Neuronal stem cell (in vitro differentiated cells): Measurements from ENCODE around the gene BMP8B.
A peak's percentile ranks its signal among the peaks of the same experiment; 100 is the strongest.
"Not testable (repeated sequence)": the region's sequence is repeated elsewhere in the genome, so short reads cannot be mapped to it uniquely, and the experiment has no call there.

Source experiments
- DNase-seq: peaks from one replicate; pipeline ENCODE4 v3.0.0-alpha.2; 2013; ENCODE audit warnings: low spot score
- H2AFZ ChIP-seq: one replicate; pipeline ENCODE4 v1.6.1; 2013; ENCODE audit warnings: mild to moderate bottlenecking, low read length, inconsistent platforms
- H2AK5ac ChIP-seq: 2 replicates; pipeline ENCODE4 v1.6.1; 2013; ENCODE audit warnings: low read depth, mild to moderate bottlenecking, inconsistent platforms, low read length, moderate library complexity, mixed read lengths
- H2BK120ac ChIP-seq: 2 replicates; pipeline ENCODE4 v1.6.1; 2013; ENCODE audit warnings: low read depth, mild to moderate bottlenecking, inconsistent platforms, low read length, moderate library complexity, mixed read lengths
- H2BK12ac ChIP-seq: one replicate; pipeline ENCODE4 v1.6.1; 2013; ENCODE audit warnings: low read length, inconsistent platforms
- H2BK15ac ChIP-seq: 2 replicates; pipeline ENCODE4 v1.6.1; 2013; ENCODE audit warnings: mild to moderate bottlenecking, low read length, inconsistent platforms, mixed read lengths
- H2BK5ac ChIP-seq: one replicate; pipeline ENCODE4 v1.6.1; 2013; ENCODE audit warnings: inconsistent platforms, mild to moderate bottlenecking, low read length, moderate library complexity
- H3K14ac ChIP-seq: one replicate; pipeline ENCODE4 v1.6.1; 2013; ENCODE audit warnings: low read length, inconsistent platforms
- H3K18ac ChIP-seq: 2 replicates; pipeline ENCODE4 v1.6.1; 2013; ENCODE audit warnings: low read length, inconsistent platforms
- H3K23ac ChIP-seq: 2 replicates; pipeline ENCODE4 v1.6.1; 2013; ENCODE audit warnings: low read depth, mild to moderate bottlenecking, mixed read lengths, low read length, inconsistent platforms; ENCODE audit not compliant: poor library complexity
- H3K27ac ChIP-seq: replicated peaks from 3 replicates; pipeline ENCODE4 v1.5.1; 2013; ENCODE audit warnings: low read length, inconsistent platforms
- H3K27me3 ChIP-seq, 3 experiments: 2 replicates each; pipeline ENCODE4 v1.6.1; 2013; ENCODE audit warnings: low read length in 3 of 3, mild to moderate bottlenecking in 2 of 3, inconsistent platforms in 1 of 3, low read depth in 1 of 3, mixed read lengths in 1 of 3, moderate library complexity in 1 of 3; ENCODE audit not compliant: control insufficient read depth in 3 of 3, insufficient read depth in 3 of 3
- H3K36me3 ChIP-seq, 2 donors: replicated peaks in 1 of 2; 2 replicates each; pipeline ENCODE4 v1.6.1; 2013; ENCODE audit warnings: low read length in 2 of 2; ENCODE audit not compliant: control insufficient read depth in 2 of 2, insufficient read depth in 2 of 2
- H3K4ac ChIP-seq: 2 replicates; pipeline ENCODE4 v1.6.1; 2013; ENCODE audit warnings: inconsistent platforms, mild to moderate bottlenecking, low read length, moderate library complexity
- H3K4me1 ChIP-seq, 2 donors: 1 replicate in 1 of 2; 2 replicates in 1 of 2; pipeline ENCODE4 v1.6.1; 2013; ENCODE audit warnings: low read length in 2 of 2, low read depth in 1 of 2; ENCODE audit not compliant: control insufficient read depth in 2 of 2, insufficient read depth in 1 of 2
- H3K4me2 ChIP-seq: one replicate; pipeline ENCODE4 v1.6.1; 2013; ENCODE audit warnings: mild to moderate bottlenecking, low read length, inconsistent platforms; ENCODE audit not compliant: insufficient read depth, poor library complexity, severe bottlenecking
- H3K4me3 ChIP-seq, 2 donors: 2 replicates each; pipeline ENCODE4 v1.5.1; 2013; ENCODE audit warnings: low read length in 2 of 2, mild to moderate bottlenecking in 2 of 2, inconsistent platforms in 1 of 2, moderate library complexity in 1 of 2
- H3K79me1 ChIP-seq: one replicate; pipeline ENCODE4 v1.6.1; 2013; ENCODE audit warnings: low read depth, mild to moderate bottlenecking, inconsistent platforms, low read length, moderate library complexity
- H3K9ac ChIP-seq: one replicate; pipeline ENCODE4 v1.6.1; 2013; ENCODE audit warnings: mild to moderate bottlenecking, low read depth, low read length, inconsistent platforms; ENCODE audit not compliant: poor library complexity
- H3K9me3 ChIP-seq, 2 donors: replicated peaks in 1 of 2; 2 replicates each; pipeline versions ENCODE3 to v1.6.1; 2013; ENCODE audit warnings: low read length in 2 of 2, mild to moderate bottlenecking in 2 of 2, inconsistent platforms in 1 of 2, low read depth in 1 of 2, mixed read lengths in 1 of 2, moderate library complexity in 1 of 2; ENCODE audit not compliant: control insufficient read depth in 2 of 2, insufficient read depth in 1 of 2
- H4K8ac ChIP-seq: one replicate; pipeline ENCODE4 v1.6.1; 2013; ENCODE audit warnings: low read depth, mild to moderate bottlenecking, inconsistent platforms, low read length, moderate library complexity
- H4K91ac ChIP-seq: one replicate; pipeline ENCODE4 v1.6.1; 2013; ENCODE audit warnings: low read length, low read depth, mild to moderate bottlenecking, inconsistent platforms; ENCODE audit not compliant: poor library complexity
- WGBS, 2 donors: extraction: QIAGEN DNeasy Blood & Tissue Kit; methylation state at CpG; one replicate each; pipeline ENCODE4 v1.1.7; 2013; ENCODE audit warnings: missing lambda C conversion rate in 2 of 2, mixed read lengths in 1 of 2; ENCODE audit not compliant: insufficient read length in 2 of 2, insufficient replicate concordance in 1 of 2; ENCODE audit errors: extremely low coverage in 2 of 2; 5-methylcytosine and 5-hydroxymethylcytosine counted together

The BMP8B gene

DNA sequence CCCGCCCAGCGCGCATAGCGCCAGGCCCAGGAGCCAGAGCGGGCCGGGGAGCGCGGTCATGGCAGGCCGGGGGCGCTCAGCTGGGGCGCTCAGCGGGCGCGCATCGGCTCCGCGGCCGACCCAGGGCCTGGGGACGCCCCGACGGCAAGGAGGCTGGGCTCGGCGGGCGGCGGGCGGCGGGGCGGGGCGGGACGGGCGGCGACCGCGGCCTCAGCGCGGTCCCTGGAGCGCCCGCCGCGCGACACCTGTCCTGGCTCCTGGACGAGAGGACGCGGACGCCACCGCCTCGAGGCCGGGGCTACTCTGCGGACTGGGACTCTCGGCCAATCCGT, 273 bp downstream of the BMP8B start:
- peaks cover 0 to 7% of the 10 kb centered on the region in 2 donors for H3K4me1 ChIP-seq
- peak overlapping the region; percentile 90 for H3K18ac ChIP-seq
- H3K9me3 ChIP-seq = no peaks in the 10 kb centered on the region
- H3K79me1 ChIP-seq = no peaks in the 10 kb centered on the region
- H3K9ac ChIP-seq = peak overlapping the region; percentile 60
- peak overlapping the region; percentile 39 to 73 for H3K4me3 ChIP-seq
- no CpG with 5 or more reads among the region's 51 CpGs for WGBS, 2 donors
- H2BK15ac ChIP-seq = no peak overlapping the region
- no peak overlapping the region for H2AK5ac ChIP-seq
- DNase-seq = no peak
- H2BK12ac ChIP-seq = peak overlapping the region; percentile 58
- peak overlapping the region; percentile 91 for H2AFZ ChIP-seq
- H3K14ac ChIP-seq = no peak overlapping the region
- no peak overlapping the region for H2BK5ac ChIP-seq
- no peak overlapping the region for H4K91ac ChIP-seq
- no peaks in the 10 kb centered on the region for H3K36me3 ChIP-seq
- no peak overlapping the region for H3K27ac ChIP-seq
- peaks cover 22 to 75% (median 31%) of the 10 kb centered on the region in 3 experiments for H3K27me3 ChIP-seq
- H2BK120ac ChIP-seq = no peak overlapping the region
- H4K8ac ChIP-seq = peak overlapping the region; percentile 65
- peak overlapping the region; percentile 96 for H3K4me2 ChIP-seq
- no peak overlapping the region for H3K4ac ChIP-seq
- H3K23ac ChIP-seq = peak overlapping the region; percentile 80

DNA sequence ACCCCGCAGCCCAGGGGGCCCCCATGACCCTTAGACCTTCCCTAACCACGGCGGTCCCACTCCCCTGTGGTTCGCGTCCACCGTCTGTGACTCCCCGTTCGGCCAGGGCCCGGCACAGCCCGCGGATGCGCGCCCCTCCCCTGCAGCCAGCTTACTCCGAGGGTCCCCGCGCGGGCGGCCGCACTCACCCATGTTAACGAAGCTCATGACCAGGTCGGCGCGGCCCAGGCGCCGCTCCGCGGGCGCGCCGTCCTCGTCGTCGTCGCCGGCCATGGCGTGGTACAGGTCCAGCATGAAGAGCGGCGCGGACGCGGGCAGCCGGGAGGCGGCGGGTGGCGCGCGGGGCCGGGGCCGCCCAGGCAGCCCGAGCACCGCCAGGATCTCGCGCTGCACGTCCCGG, 701 bp downstream of the BMP8B start:
- not testable (repeated sequence) for H2BK120ac ChIP-seq, H2BK12ac ChIP-seq, H2AFZ ChIP-seq, H3K4me3 ChIP-seq, H3K27ac ChIP-seq, H2BK5ac ChIP-seq, H4K8ac ChIP-seq, H4K91ac ChIP-seq, H3K4me1 ChIP-seq, H3K23ac ChIP-seq, DNase-seq, H3K79me1 ChIP-seq, H3K14ac ChIP-seq, H2BK15ac ChIP-seq, H2AK5ac ChIP-seq, H3K4ac ChIP-seq, H3K18ac ChIP-seq, H3K36me3 ChIP-seq, H3K9ac ChIP-seq, H3K9me3 ChIP-seq
- peak overlapping the region; percentile 49 for H3K4me2 ChIP-seq
- peaks cover 22 to 75% (median 31%) of the 10 kb centered on the region in 3 experiments for H3K27me3 ChIP-seq
- WGBS, 2 donors = no CpG with 5 or more reads among the region's 55 CpGs

DNA sequence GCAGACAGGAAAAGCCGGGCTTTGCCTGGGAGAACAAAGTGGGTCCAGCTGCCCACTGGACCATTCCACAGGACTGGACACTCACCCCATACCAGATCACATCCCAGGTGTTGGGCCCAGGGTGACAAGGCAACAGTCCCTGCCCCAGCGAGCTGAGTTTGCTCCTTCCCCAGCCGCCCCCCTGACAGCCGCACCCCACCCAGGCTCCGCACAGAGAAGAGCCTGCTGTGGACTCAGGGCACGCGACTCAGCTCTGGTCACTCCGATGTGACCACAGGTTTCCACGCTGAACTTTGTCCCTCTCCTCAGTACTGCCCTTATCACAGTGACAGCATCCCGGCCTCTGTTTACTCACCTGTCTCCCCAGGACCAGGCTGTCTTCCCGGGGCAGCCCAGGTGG, 1.2 kb downstream of the BMP8B start:
- Histone ChIP-seq H2BK15ac (peak overlapping the region; percentile 67), H3K14ac (no peak overlapping the region), H3K23ac (no peak overlapping the region), H4K8ac (no peak overlapping the region), H2AFZ (no peak overlapping the region), H3K27ac (no peak overlapping the region), H3K27me3 (peaks cover 22 to 71% (median 31%) of the 10 kb centered on the region in 3 experiments), H3K4me1 (peaks cover 0 to 7% of the 10 kb centered on the region in 2 donors), H3K9ac (no peak overlapping the region), H3K36me3 (no peaks in the 10 kb centered on the region), H3K79me1 (no peaks in the 10 kb centered on the region), H3K4me3 (no peak overlapping the region), H3K9me3 (no peaks in the 10 kb centered on the region), H3K4ac (no peak overlapping the region), H3K4me2 (no peak overlapping the region), H2BK5ac (no peak overlapping the region), H2AK5ac (peak overlapping the region; percentile 63), H4K91ac (no peak overlapping the region), H2BK12ac (no peak overlapping the region), H3K18ac (no peak overlapping the region), H2BK120ac (no peak overlapping the region)
- no CpG with 5 or more reads among the region's 11 CpGs for WGBS, 2 donors
- no peak for DNase-seq

DNA sequence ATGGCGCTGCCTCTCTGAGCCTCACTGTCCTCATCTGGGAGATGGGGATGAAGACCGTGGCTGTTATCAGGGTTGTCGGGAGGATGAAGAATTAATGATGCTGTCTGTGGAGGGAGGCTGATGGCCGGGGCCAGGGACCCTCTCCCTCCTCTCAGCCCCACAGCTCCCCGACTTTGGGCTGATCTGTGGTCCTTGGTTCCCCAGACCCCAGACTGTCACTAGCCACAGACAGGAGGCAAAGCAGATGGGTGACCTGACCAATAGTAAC, 1.6 kb downstream of the BMP8B start:
- not testable (repeated sequence) for H3K27ac ChIP-seq, H3K9me3 ChIP-seq, DNase-seq, H2BK5ac ChIP-seq, H4K91ac ChIP-seq, H3K79me1 ChIP-seq, H3K23ac ChIP-seq, H4K8ac ChIP-seq, H3K4me1 ChIP-seq, H3K4me2 ChIP-seq, H2BK120ac ChIP-seq, H3K18ac ChIP-seq, H2AK5ac ChIP-seq, H3K14ac ChIP-seq, H2AFZ ChIP-seq, H3K4ac ChIP-seq, H3K9ac ChIP-seq, H3K36me3 ChIP-seq, H3K4me3 ChIP-seq
- H2BK12ac ChIP-seq = peak overlapping the region; percentile 22
- no CpG with 5 or more reads among the region's 5 CpGs for WGBS, 2 donors
- peaks cover 22 to 70% (median 31%) of the 10 kb centered on the region in 3 experiments for H3K27me3 ChIP-seq
- peak overlapping the region; percentile 83 for H2BK15ac ChIP-seq
